ENCODE results near the gene CAPG. TPM values are rescaled to one million over a fixed set of nuclear protein-coding genes. Genes with fewer than 3 reads are reported as not detected.
A peak's percentile ranks its signal among the peaks of the same experiment; 100 is the strongest.

Gene CAPG
- total RNA-seq, 6 donors from 2014 or later, result 169 to 611 (median 375) TPM

DNA sequence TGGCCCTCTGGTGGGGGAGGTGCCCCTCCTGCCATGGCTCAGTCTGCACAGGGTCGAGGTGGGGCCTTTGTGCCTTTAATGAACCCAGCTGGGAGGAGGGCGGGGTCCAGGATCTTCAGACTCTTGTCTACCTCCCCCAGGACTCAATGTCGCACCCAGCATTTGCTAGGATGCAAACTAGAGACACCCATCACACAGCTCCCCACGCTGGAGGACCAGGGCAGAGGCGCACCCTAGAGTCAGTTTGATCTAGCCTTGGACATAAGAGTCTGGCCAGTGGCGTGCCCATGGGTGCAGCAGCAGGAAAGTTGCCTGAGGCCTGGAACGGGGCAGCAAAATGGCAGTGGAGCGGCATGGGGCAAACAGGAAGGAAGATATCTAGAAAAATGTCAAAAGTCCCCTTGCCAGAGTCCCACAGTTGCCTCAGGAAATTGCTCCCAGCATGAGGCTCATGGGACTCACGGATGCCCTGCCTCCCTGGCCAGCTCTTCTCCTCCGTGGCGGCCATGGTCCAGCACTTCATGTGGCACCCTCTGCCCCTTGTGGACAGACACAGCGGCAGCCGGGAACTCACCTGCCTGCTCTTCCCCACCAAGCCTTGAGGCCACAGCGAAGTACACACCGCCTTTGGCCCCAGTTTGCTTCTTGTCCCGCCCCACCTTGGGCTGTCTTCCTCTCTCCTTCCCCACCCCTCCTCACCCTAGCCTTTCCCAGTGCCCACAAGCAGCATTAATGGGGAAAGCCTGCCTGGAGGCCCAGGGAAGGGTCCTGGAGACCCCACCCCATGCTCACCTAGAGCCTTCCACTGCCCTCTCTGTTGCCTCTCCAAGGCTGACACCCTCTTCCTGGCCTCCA, 26.0 kb upstream of the CAPG start:
- H3K9me3 ChIP-seq, result no peaks in the 10 kb centered on the region
- DNase-seq, result no peak
- ATAC-seq (ENCODE audit: low FRiP score in 2 of 2), result no peak
- H3K27ac ChIP-seq, result peak overlapping the region; percentile 92 to 98 (median 98)
- H3K4me1 ChIP-seq, result peaks cover 38 to 57% (median 48%) of the 10 kb centered on the region in 4 donors
- TF ChIP-seq EP300 (IDR thresholded peaks at IDR 0.05), result no peak
- TF ChIP-seq POLR2AphosphoS5 (IDR thresholded peaks at IDR 0.05), result no peak
- TF ChIP-seq, protein P1, sequence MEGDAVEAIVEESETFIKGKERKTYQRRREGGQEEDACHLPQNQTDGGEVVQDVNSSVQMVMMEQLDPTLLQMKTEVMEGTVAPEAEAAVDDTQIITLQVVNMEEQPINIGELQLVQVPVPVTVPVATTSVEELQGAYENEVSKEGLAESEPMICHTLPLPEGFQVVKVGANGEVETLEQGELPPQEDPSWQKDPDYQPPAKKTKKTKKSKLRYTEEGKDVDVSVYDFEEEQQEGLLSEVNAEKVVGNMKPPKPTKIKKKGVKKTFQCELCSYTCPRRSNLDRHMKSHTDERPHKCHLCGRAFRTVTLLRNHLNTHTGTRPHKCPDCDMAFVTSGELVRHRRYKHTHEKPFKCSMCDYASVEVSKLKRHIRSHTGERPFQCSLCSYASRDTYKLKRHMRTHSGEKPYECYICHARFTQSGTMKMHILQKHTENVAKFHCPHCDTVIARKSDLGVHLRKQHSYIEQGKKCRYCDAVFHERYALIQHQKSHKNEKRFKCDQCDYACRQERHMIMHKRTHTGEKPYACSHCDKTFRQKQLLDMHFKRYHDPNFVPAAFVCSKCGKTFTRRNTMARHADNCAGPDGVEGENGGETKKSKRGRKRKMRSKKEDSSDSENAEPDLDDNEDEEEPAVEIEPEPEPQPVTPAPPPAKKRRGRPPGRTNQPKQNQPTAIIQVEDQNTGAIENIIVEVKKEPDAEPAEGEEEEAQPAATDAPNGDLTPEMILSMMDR (IDR thresholded peaks at IDR 0.05), result no peak
- no peak for TF ChIP-seq POLR2A (IDR thresholded peaks at IDR 0.05)
- H3K36me3 ChIP-seq, result no peaks in the 10 kb centered on the region
- H3K4me3 ChIP-seq, result no peak overlapping the region
- H3K27me3 ChIP-seq, result no peaks in the 10 kb centered on the region
- 92 to 98% methylated on average over 12 to 16 of the region's 16 CpGs for WGBS, 2 donors

DNA sequence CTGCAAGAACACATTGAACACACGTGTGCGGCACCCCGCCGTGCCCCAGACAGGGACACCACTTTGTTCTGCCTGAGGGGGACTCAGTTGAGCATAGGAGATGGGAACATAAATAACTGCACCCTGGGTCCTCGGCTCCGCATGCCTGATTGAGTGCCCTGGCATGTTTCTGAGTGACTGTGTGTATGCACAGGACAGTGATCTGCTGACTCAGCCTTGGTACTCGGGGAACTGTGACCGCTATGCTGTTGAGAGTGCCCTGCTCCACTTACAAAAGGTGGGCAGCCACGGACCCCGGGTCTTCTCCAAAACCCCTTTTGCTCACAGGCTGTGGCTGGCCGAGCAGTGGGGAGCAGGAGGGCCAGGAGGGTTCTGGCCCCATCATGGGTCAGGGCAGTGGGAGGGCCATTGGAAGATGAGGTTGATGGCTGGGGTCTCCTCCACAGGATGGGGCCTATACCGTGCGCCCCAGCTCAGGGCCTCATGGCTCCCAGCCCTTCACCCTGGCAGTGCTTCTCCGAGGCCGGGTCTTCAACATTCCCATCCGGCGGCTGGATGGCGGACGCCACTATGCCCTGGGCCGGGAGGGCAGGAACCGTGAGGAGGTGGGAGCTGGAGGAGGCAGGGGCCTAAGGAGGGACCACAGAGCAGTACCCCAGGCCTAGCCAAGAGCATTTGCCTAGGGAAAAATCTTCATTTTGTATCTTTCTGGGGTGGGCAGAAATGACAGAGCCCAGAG, 25.2 kb upstream of the CAPG start:
- no peaks in the 10 kb centered on the region for H3K9me3 ChIP-seq
- ATAC-seq (ENCODE audit: low FRiP score in 2 of 2), result no peak
- H3K27ac ChIP-seq, result peak overlapping the region in 3 of 4 donors; percentile 98
- no peaks in the 10 kb centered on the region for H3K27me3 ChIP-seq
- TF ChIP-seq EP300 (IDR thresholded peaks at IDR 0.05) (no peak), POLR2AphosphoS5 (IDR thresholded peaks at IDR 0.05) (no peak), POLR2A (IDR thresholded peaks at IDR 0.05) (no peak)
- TF ChIP-seq, protein P1 (IDR thresholded peaks at IDR 0.05), result peak in 1 of 6 experiments; percentile 5
- 82 to 85% methylated on average over 18 to 21 of the region's 21 CpGs for WGBS, 2 donors
- H3K36me3 ChIP-seq, result no peaks in the 10 kb centered on the region
- H3K4me1 ChIP-seq, result peaks cover 38 to 57% (median 48%) of the 10 kb centered on the region in 4 donors
- peak in 1 of 2 donors; percentile 62 for DNase-seq
- H3K4me3 ChIP-seq, result no peak overlapping the region

DNA sequence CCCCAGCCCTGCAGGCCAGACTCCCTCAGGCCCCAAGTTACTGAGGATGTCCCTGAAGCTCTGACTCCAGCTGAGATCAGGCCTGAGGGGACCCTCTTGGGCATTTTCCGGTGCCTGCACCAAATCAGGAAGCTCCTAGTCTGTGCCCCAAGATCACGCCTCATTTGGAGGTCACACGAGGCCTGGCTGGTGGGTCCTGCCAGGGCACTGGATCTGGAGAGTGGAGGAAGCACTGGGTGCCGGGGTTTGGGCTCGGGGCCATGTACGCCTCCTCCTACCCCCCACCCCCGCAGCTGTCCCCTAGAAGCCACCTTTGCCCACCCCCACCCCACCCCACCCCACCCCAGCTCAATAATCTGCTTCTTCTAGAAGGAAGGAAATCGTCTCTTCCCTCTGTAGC, 24.5 kb upstream of the CAPG start:
- Histone ChIP-seq H3K4me1 (peaks cover 38 to 57% (median 48%) of the 10 kb centered on the region in 4 donors), H3K36me3 (no peaks in the 10 kb centered on the region), H3K27me3 (no peaks in the 10 kb centered on the region), H3K9me3 (no peaks in the 10 kb centered on the region), H3K4me3 (no peak overlapping the region), H3K27ac (peak overlapping the region in 3 of 4 donors; percentile 57 to 98 (median 98))
- no peak for ATAC-seq (ENCODE audit: low FRiP score in 2 of 2)
- TF ChIP-seq, protein P1 (IDR thresholded peaks at IDR 0.05), result no peak
- TF ChIP-seq POLR2AphosphoS5 (IDR thresholded peaks at IDR 0.05), result no peak
- no peak for TF ChIP-seq POLR2A (IDR thresholded peaks at IDR 0.05)
- TF ChIP-seq EP300 (IDR thresholded peaks at IDR 0.05), result no peak
- 50 to 69% methylated on average over 5 to 8 of the region's 8 CpGs for WGBS, 2 donors
- no peak for DNase-seq

DNA sequence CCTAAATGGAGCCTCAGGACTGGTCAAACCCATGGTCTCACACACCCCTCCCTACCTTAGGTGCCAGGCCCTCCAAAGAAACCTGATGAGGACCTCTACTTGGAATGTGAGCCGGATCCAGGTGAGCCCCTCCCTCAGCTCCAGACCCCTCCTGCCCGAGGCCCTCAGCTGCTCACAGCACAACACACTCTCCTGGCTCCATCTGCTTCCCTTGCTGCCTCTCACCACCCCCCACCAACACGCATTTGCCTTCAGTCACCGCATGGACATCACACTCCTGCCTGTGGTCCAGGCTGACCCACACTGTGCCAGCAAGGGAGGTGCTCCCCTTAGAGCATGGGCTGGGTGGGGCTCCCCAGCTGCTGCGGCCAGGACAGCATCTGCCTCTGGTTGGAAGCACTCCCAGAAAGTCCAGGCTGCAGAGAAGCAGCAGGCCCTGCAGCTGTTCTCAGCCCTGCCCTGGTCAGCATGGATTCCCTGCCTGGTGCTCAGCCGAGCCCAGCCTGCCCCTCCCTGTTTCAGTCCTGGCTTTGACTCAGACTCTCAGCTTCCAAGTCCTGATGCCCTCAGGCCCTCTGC, 23.4 kb upstream of the CAPG start:
- 52 to 69% methylated on average over 3 to 6 of the region's 6 CpGs for WGBS, 2 donors
- TF ChIP-seq POLR2A (IDR thresholded peaks at IDR 0.05), result no peak
- no peak for TF ChIP-seq EP300 (IDR thresholded peaks at IDR 0.05)
- TF ChIP-seq, protein P1 (IDR thresholded peaks at IDR 0.05), result no peak
- peak; percentile 29 to 67 for TF ChIP-seq POLR2AphosphoS5 (IDR thresholded peaks at IDR 0.05)

More for the DNA sequence above, 23.4 kb upstream of the CAPG start:
- H3K4me3 ChIP-seq, result no peak overlapping the region
- peaks cover 32 to 54% (median 43%) of the 10 kb centered on the region in 4 donors for H3K4me1 ChIP-seq
- H3K9me3 ChIP-seq, result no peaks in the 10 kb centered on the region
- peak overlapping the region in 3 of 4 donors; percentile 57 to 98 (median 98) for H3K27ac ChIP-seq
- no peaks in the 10 kb centered on the region for H3K36me3 ChIP-seq
- DNase-seq (peak in 1 of 2 donors; percentile 67), ATAC-seq (ENCODE audit: low FRiP score in 2 of 2) (peak; percentile 39 to 77)
- H3K27me3 ChIP-seq, result no peaks in the 10 kb centered on the region

Measured in upper lobe of left lung (tissue), 6 donors.